Stimulated activated CD8-positive, alpha-beta memory T cell treated with anti-CD3 and anti-CD28 coated beads, Interleukin-4, amount 100 ng/mL, for 24 hours (primary cell): ENCODE data around the gene PRR5.
A peak's percentile ranks its signal among the peaks of the same experiment; 100 is the strongest.

Experiments
- DNase-seq: peaks from one replicate; pipeline ENCODE4 v3.0.0-alpha.2; 2020; ENCODE audit warnings: low read depth

Gene PRR5

GRCh38 chr22:44693145-44693544, 8.9 kb upstream of the PRR5 start:
- DNase-seq: no peak

- DNase-seq: no peak
Measured at GRCh38 chr22:44693756-44694155, 8.2 kb upstream of the PRR5 start.

GRCh38 chr22:44697423-44698141, 4.4 kb upstream of the PRR5 start:
- DNase-seq: peak; percentile 81

GRCh38 chr22:44698531-44699421, 3.2 kb upstream of the PRR5 start:
- DNase-seq: no peak

GRCh38 chr22:44700456-44700855, 1.5 kb upstream of the PRR5 start:
- no peak for DNase-seq

- DNase-seq: no peak
Measured at GRCh38 chr22:44701187-44701790, 715 bp upstream of the PRR5 start.

GRCh38 chr22:44702479-44703198, 635 bp downstream of the PRR5 start:
- DNase-seq: no peak

GRCh38 chr22:44703255-44703870, 1.4 kb downstream of the PRR5 start:
- no peak for DNase-seq

GRCh38 chr22:44704159-44705021, 2.4 kb downstream of the PRR5 start:
- no peak for DNase-seq

GRCh38 chr22:44705022-44705297, 3.0 kb downstream of the PRR5 start:
- no peak for DNase-seq

GRCh38 chr22:44706488-44706887, 4.5 kb downstream of the PRR5 start:
- no peak for DNase-seq

- no peak for DNase-seq
Measured at GRCh38 chr22:44707178-44707577, 5.2 kb downstream of the PRR5 start.

GRCh38 chr22:44707752-44708151, 5.7 kb downstream of the PRR5 start:
- DNase-seq: no peak

- DNase-seq: no peak
Measured at GRCh38 chr22:44709881-44710392, 7.9 kb downstream of the PRR5 start.

- no peak for DNase-seq
Measured at GRCh38 chr22:44710474-44711240, 8.7 kb downstream of the PRR5 start.

GRCh38 chr22:44711241-44711560, 9.2 kb downstream of the PRR5 start:
- no peak for DNase-seq

- DNase-seq: no peak
Measured at GRCh38 chr22:44711690-44712555, 9.9 kb downstream of the PRR5 start.

GRCh38 chr22:44712962-44713361, 11.0 kb downstream of the PRR5 start:
- DNase-seq: no peak

- DNase-seq: no peak
Measured at GRCh38 chr22:44714703-44715350, 12.8 kb downstream of the PRR5 start.
